GM12878 (cell line): ENCODE measurements around the gene GSK3A.

Source experiments
- HDAC6 ChIP-seq: fragments of 200-600 bp; sonication (generic); IDR thresholded peaks from one replicate; pipeline ENCODE4 v1.8.0; 2017; ENCODE audit warnings: antibody characterized with exemption; ENCODE audit not compliant: unreplicated experiment
- POLR2A ChIP-seq: IDR thresholded peaks from 2 replicates; pipeline ENCODE4 v1.6.1; 2011; ENCODE audit warnings: low read depth, mild to moderate bottlenecking, low read length
- RAD21 ChIP-seq: IDR thresholded peaks from 2 replicates; pipeline ENCODE4 v1.6.1; 2011; ENCODE audit warnings: mild to moderate bottlenecking, low read depth, low read length, moderate library complexity; ENCODE audit not compliant: insufficient read depth

- TF ChIP-seq POLR2A: no peak
- TF ChIP-seq RAD21: no peak
- no peak for TF ChIP-seq HDAC6
Observed at GRCh38 chr19:42203700-42204099, 38.7 kb downstream of the GSK3A start.
